NCI-H1436 treated with DMSO at 0.1 percent for 48 hours (cell line): ENCODE measurements around the gene PPP2R3A.
"Not testable (repeated sequence)": the region's sequence is repeated elsewhere in the genome, so short reads cannot be mapped to it uniquely, and the experiment has no call there.

Experiments
- DNase-seq: peaks from one replicate; lab custom pipeline; 2025; lab: John Stamatoyannopoulos, UW

Gene PPP2R3A

DNA sequence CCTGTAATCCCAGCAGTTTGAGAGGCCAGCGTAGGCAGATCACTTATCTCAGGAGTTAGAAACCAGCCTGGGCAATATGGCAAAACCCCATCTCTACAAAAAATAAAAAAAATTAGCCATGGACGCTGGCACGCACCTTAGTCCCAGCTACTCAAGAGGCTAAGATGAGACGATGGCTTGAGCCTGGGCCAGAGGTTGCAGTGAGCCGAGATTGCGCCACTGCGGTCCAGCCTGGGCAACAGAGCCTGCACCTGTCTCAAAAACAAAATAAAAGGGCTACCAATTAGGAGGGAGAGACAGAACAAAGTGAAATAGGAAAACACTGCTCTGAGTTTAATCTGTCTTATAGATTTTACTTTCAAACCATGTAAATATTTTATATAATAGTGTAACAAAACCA is 196.8 kb downstream of the PPP2R3A start:
- DNase-seq: no peak

DNA sequence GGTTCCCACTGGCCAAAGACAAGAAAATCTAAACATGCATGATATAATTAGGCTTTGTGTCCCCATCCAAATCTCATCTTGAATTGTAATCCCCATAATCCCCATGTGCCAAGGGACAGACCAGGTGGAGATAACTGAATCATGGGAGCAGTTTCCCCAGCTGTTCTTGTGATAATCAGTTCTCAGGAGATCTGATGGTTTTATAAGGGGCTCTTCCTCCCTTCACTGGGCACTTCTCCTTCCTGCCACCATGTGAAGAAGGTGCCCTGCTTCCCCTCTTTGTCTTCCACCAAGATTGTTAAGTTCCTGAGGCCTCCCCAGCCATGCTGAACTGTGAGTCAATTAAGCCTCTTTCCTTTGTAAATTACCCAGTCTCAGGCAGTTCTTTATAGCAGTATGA is 198.1 kb downstream of the PPP2R3A start:
- not testable (repeated sequence) for DNase-seq

DNA sequence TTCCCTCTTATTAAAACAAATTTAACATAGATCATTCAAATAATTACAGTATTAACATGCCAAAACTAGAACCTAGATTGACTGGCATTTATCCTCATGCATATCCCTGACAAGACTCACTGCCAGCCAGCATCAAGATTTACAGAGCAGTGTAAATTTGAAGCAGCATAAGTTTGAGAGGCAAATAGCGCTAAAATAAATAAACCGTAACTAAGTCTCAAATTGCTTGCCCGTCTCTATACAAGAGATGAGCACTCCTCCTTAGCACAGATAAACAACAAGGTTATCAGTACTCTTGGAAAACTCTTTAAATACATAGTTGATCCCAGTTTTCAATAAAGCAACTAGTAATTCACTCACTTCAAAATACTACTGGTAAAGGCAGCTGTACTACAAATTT is 201.0 kb downstream of the PPP2R3A start:
- DNase-seq: no peak

DNA sequence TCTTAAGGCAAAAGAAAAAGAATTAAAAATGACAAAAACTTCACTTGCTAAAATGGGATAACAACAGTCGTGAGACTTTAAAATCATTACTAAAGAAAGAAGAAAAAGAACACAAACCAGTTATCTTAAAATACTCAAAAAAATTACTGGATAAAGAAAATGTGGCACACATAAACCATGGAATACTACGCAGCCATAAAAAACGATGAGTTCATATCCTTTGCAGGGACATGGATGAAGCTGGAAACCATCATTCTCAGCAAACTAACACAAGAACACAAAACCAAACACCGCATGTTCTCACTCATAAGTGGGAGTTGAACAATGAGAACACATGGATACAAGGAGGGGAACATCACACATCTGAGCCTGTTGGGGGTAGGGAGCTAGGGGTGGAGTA is 202.7 kb downstream of the PPP2R3A start:
- not testable (repeated sequence) for DNase-seq

DNA sequence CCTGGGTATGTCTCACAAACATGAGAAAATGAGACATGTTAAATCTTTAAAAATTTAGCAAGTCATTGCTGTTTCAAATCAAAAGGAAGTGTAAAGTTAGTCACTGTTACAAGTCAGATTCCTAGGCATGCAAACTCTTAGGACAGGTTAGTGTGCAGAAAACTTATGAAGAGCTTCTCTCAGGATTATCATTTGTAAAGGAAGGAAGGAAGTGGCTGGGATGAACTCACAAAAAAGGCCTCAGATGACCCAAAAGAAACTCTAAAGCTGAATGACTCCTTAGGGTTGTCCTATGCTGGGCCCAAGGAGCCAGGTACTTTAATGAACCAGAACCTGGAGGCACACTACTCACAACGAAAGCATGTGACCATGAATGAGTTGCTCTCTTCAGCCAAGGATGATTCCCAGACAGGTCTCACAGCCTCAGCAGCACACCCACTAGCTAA is 205.6 kb downstream of the PPP2R3A start:
- no peak for DNase-seq

DNA sequence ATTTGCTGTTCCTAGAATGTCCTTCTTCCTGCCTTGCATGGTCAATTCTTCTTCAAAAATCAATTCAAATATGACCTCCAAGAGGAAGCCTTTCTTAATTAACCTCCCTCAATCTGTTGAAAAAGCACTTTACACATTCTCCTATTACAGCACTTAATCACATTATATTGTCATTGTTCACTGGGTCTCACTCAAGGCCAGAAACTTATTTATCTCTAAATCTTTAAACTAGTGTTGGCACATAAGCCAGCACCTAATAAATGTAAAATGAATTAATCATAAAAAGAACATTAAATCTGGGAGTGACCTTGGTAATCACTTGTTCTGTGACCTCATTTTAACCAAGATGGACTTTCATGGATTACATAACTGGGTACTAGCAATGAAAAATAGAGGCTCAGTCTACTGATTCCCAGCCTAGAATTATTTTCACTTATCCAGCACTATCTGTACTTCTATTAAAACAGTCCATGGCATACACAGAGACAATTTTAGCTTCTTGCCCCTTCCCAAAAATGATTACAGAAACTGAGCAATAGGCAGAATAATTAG is 208.5 kb downstream of the PPP2R3A start:
- no peak for DNase-seq

DNA sequence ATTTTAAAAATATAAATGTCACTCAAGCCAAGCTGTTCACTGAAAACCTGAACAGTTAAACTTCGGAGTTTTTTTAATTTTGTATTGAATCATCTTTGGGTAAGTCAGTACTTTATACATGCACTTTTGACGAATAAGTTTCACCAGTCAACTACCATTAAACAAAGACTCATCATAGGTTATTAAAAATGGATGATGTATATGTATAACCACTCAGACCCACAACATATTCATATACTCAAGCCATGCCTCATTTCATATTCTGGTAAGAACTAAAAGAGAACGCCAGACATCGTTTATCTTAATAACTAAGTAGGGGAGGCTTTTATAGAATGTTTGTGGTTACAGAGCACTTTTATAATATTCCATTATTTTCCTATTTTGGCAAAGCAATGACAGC is 212.3 kb downstream of the PPP2R3A start:
- no peak for DNase-seq

DNA sequence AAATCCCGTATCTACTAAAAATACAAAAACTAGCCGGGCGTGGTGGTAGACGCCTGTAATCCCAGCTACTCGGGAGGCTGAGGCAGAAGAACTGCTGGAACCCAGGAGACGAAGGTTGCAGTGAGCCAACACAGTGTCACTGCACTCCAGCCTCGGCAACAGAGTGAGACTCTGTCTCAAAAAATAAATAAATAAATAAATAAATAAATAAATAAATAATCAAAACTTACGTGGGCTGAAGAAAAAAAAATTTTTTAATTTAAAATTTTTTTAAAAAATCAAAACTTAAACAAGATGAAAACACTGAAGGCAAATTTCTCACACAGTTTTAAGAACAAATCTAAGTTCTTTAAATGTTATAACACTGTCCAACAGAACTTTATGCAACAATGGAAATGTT is 216.2 kb downstream of the PPP2R3A start:
- DNase-seq: no peak

DNA sequence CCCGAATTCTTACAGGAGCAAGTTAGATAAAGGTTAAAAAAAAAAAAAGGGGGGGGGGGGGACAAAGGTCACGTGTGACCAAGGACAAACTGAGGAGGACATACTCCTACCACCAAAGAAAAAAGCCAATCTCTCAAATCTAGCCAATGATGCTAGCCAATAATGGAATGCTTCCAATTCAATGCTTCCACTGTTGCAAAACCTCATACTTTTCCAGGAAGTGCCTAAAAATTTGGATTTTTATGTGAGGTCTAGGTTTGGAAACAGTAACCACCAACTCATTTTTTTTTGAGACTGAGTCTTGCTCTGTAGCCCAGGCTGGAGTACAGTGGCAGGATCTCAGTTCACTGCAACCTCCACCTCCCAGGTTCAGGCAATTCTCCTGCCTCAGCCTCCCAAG is 219.2 kb downstream of the PPP2R3A start:
- DNase-seq: no peak

DNA sequence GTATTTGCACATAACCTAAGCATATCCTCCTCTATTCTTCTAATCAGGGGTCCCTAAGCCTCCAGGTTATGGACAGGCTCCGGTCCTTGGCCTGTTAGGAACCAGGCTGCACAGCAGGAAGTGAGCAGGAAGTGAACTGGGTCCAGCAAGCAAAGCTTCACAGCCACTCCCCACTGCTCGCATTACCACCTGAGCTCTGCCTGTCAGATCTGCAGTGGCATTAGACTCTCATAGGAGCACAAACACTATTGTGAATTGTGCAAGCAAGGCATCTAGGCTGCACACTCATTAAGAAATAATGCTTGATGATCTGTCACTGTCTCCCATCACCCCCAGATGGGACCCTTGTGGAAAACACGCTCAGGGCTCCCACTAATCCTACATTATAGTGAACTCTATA is 220.8 kb downstream of the PPP2R3A start:
- no peak for DNase-seq

DNA sequence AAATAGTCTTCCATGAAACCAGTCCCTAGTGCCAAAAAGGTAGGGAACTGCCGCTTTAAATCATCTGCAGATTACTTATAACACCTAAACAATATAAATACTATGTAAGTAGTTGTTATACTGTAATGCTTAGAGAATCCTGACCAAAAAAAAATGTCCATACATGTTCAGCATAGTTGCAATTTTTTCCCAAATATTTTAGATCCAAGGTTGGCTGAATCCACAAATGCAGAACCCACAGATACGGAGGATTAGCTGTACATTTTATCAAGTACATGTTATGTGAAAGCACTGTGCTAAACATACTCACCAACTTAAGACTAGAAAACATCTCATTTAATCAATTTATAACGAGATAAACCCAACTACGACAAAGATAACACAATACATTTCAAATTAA is 221.3 kb downstream of the PPP2R3A start:
- no peak for DNase-seq

DNA sequence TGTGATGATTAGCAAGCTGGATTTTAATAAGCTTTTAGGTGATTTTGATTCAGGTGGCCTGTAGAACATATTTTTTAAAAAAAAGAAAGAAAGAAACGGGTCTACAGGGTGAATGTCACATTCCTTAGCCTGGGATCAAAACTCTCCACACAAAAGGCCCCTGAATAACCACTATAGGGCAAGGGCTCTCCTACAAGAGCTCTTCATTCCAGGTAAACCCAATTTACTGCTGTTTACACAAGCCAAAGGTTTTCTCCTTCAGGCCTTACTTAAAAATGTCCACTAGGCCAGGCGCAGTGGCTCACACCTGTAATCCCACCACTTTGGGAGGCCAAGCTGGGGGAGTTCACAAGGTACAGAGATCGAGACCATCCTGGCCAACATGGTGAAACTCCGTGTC is 222.3 kb downstream of the PPP2R3A start:
- no peak for DNase-seq

DNA sequence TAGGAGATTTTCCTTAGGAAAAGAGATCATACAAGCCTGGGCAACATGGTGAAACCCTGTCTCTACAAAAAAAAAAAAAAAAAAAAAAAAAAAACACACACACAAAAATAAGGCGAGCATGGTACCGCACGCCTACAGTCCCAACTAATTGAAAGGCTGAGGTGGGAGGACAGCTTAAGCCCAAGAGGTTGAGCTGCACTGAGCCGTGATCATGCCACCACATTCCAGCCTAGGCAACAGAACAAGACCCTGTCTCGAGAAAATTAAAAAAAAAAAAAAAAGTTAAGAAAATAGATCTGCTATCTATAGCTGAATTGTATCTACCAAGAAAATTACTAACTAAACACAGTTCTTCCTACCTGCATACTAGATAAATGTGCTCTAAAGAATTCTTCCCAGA is 223.5 kb downstream of the PPP2R3A start:
- DNase-seq: no peak

DNA sequence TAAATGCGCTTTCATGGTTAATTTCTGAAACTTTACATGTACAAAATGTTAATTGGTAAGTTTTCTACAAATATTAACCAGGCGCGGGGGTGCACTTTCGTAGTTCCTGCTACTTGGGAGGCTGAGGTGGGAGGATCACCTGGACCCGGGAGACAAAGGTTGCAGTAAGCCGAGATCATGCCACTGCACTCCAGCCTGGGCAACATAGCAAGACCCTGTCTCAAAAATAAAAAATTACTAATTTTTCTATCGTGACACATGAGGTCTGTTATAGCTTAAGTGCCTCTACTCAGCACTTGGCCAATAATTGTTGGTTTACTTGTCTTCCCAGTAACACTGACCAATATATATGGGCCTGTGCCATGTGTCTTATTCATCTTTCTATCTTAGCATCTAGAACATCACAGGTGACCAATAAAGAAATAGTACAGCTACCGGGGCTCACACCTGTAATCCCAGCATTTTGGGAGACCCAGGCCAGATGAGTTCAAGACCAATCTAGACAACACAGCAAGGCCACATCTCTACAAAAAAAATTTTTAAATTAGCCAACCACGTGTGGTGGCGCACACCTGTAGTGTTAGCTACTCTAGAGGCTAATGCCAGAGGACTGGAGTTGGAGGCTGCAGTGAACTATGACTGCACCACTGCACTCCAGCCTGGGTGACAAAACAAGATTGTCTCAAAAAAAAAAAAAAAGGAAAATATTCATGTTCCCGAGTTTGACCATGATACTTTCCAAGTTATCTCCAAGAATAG is 224.5 kb downstream of the PPP2R3A start:
- DNase-seq: no peak

DNA sequence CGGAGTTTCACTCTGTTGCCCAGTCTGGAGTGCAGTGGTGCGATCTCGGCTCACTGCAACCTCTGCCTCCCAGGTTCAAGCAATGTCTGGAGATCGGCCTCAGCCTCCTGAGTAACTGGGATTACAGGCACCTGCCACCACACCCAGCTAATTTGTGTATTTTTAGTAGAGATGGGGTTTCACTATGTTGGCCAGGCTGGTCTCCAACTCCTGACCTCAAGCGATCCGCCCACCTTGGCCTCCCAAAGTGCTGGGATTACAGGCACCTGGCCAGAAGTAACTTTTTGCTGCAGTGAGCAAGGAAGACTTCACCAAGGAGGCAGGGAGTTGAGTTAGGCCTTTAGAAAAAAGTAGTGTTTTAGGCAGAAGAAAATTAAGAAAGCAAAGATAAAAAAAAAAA is 226.7 kb downstream of the PPP2R3A start:
- DNase-seq: not testable (repeated sequence)

DNA sequence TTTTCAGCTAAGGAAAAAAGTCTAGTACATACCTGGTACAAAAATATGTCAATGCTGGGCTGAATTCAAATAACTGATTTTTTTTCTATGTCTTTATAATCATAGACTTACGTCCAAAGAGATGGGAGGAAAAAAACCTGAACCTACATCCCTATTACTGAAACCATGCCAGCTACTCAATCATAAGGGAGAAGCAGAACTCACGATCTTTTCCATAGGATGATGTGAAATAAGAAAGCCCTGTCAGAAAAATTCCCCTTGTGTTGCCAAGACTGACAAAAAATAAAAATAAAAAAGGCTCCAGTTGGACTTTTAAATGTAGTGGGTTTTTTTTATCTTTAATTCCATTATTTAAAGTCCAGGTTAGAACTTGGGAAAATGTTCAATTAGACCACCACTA is 227.3 kb downstream of the PPP2R3A start:
- DNase-seq: no peak

DNA sequence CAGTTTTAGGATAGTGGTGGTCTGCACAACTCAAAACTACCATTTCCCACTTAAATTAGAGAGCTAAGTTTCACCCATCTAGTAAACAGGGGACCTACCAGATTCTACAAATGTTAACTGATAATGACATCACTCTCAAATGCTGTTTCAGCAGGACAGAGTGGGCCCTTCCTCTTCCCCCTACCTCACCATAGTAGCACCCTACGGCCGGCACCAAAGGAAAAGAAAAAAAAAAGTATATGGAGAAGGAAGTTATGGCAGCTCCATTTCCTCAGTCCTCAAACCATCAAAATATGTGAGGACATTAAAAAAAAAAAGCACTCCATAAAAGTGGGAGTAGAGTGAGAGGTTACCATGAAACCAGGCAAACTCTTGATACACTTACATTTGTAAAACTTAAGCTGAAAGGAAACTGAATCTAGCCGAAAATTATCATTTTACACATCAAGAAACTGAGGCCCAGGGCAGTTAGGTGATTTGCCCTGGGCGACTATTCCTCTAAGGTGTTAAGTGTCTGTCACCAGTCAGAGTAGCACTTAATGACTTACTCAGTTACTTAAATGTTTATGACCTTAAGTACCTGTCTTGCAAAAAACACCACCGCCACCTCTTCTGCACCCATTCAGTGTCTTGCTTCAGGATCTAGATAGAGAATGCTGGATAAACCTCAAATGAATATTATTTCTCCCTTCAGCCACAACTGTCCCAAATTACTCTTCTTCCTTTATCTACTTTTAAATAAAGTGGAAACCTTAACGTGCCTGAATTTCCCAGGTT is 227.9 kb downstream of the PPP2R3A start:
- DNase-seq: no peak

DNA sequence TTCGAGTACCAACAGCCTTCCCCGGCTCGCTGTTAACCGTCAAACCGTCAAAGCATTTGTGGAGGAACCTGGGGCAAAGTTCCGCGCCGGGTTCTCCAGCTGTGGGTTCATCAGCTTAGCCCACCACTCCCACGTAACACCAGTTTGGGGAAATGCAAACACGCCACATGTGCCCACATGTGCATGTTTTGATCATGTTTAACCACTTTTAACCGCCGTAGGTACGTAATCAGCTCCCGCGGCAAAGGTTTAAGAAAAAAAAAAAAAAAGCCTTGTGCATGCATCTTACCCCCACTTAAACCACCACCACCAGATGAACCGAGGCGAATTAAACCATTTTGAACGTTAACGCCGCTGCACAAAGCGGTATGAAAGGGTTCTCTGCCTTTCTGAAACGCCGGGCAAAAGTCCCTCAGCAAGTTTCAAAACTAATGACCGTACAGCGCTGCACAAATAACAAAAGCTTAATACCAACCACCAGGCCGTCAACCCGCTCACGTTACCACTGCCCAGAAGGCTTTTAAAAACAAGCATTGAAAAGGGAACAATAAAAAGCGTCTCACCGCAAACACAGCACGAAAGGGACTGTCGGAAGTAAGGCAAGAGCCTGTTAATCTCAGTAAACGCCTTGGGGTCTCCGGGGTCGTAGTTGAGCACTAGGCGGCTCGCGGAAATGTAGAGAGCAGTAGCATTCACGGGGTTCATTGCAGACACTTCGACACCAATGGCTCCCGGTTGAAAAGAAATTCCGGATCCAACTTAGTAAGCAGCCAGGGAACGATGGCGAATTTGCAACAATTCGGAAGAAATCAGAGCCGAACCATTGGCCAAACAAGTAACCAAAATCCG is 229.1 kb downstream of the PPP2R3A start:
- DNase-seq: no peak

DNA sequence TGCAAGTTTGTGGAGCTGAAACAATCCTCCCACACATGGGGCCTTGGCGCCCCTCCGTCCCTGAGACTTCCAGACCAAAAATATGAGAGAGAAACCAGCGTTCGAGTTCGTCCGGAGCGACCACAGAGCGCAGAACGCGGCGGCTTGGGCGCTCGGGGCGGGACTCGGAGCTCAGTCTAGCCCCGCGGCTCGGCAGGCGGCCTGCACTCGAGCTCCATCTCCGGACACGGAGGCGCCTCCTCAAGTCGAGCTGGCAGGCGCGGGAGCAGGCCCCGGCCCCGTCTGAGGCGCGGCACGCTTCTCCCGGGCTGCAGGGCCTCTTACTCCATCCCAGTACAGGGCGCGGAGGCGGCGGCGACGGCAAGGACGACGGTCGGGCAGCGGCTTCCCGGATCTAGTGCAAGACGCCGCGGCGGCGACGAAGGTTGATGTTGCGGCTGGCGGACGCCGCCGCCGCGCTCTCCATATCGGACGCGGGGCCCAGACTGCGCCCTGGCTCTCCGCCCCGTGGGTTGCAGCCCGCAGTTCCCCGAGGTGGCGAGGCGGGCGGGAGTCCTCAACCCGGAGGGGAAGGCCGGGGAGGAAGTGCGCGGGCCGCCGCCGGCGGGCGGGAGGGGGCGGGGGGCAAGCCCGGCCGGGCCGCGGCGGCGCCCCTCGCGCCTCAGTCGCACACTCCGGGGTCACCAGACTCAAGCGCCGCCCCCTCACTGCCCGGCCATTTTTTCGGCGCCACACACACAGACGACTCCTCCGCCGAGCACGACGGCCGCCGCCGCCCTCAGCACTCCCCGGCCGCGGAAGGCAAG is 229.9 kb downstream of the PPP2R3A start:
- DNase-seq: no peak

DNA sequence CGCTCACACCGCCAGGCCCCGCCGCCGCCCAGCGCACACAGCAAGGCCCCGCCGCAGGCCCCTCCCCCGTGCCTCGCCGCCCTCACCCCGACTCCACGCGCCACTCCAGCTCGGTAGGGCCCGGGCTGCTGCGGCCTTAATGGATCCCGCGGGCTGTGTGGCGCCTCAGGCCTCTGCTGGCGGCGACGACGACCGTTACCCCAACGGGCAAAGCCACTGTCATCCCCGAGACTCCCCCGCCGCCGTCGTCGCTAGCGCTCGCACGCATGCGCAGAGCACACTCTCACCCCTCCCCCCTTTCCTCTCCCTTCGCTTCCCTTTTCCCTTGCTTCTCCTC is 230.5 kb downstream of the PPP2R3A start, which contains the start of gene MSL2:
Gene MSL2, minus strand, starts transcription at position 272 of the 337 bp plus-strand sequence. CDS start 1,222 bp downstream, outside the sequence.
- no peak for DNase-seq

DNA sequence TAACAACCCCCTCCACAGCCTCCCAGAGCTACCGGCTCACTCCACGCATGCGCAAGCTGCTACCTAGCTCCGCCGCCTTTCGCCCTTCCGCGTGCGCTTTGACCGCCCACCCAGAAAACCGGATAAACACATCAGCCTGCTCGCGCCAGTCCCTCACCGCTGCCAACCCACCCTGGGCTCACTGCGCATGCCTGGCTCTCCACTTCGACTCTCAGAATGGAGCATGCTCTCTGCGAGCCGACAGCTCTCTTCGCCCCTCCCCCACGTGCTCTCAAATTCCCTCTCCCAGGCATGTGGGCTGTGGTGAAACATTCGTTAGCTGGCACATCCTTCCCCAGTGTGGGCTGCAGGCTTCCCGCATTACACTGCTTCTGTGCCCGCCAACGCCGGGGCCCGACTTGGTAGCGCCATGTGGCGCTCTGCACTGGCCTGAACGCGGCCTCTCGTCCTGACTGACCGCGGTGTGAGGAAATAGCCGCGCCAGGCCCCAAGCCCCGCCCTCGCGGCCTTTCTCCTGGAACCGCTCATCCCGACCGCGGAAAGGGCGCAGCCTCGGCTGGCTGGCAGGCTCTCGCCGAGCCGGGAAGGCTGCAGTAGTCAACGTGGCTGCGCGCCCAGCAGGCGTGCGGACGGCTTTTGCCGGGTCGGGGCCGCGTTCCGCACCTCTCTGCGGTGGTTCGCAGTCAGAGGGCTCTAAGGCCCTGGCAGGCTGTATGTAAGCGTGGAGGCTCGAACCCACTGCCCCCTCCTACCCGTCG is 231.1 kb downstream of the PPP2R3A start:
- peak; percentile 99 for DNase-seq
